Panc1 (cell line): ENCODE results near the gene RAB11FIP5. TPM values are rescaled to one million over a fixed set of nuclear protein-coding genes. Genes with fewer than 3 reads are reported as not detected.

Experiments used
- ATAC-seq: fragments of 200-7000 bp; cut with Tn5 transposase; 2 replicates; pipeline ENCODE4 v1.9.1; 2020; ENCODE audit warnings: mild to moderate bottlenecking, moderate library complexity
- BruUV-seq: library from RNA; stranded (reverse); fragments of 400-500 nt; replicated peaks from 2 replicates; lab custom pipeline; 2021; lab: Mats Ljungman, UMichigan
- CTCF ChIA-PET: fragments of 300-600 bp; sonication (Branson Sonifier 250); formaldehyde crosslinking; loops from one replicate; lab custom pipeline; 2022; ENCODE audit warnings: antibody characterized with exemption; lab: Charles Lee
- POLR2A ChIA-PET: fragments of 300-600 bp; sonication (Branson Sonifier 250); formaldehyde crosslinking; loops from one replicate; lab custom pipeline; 2022; ENCODE audit warnings: antibody characterized with exemption; lab: Charles Lee
- DNase-seq: peaks from one replicate; pipeline ENCODE4 v3.0.0-alpha.2; 2010; ENCODE audit warnings: low read depth, low spot score
- H3K27ac ChIP-seq: 2 replicates; pipeline ENCODE4 v1.5.1; 2011; ENCODE audit warnings: mild to moderate bottlenecking, low read length, inconsistent platforms
- H3K27me3 ChIP-seq: fragments of 200-500 bp; sonication (Bioruptor generic); 2 replicates; pipeline ENCODE4 v1.6.0; 2014; ENCODE audit warnings: low read length, inconsistent platforms; ENCODE audit not compliant: control insufficient read depth, insufficient read depth
- H3K36me3 ChIP-seq: fragments of 200-500 bp; sonication (Bioruptor generic); 2 replicates; pipeline ENCODE4 v1.5.1; 2014; ENCODE audit warnings: inconsistent platforms, mild to moderate bottlenecking, low read length, moderate library complexity; ENCODE audit not compliant: control insufficient read depth, insufficient read depth
- H3K4me1 ChIP-seq: 2 replicates; pipeline ENCODE4 v1.5.1; 2011; ENCODE audit warnings: inconsistent platforms, mild to moderate bottlenecking, low read length, moderate library complexity; ENCODE audit not compliant: control insufficient read depth, insufficient read depth
- H3K4me3 ChIP-seq, 2 experiments: 2 replicates each; pipeline ENCODE4 v1.5.1; 2011 to 2012; ENCODE audit warnings: low read depth in 2 of 2, low read length in 2 of 2, mild to moderate bottlenecking in 2 of 2, inconsistent platforms in 1 of 2, moderate library complexity in 1 of 2
- H3K9me3 ChIP-seq: fragments of 200-500 bp; sonication (Bioruptor generic); 2 replicates; pipeline ENCODE4 v1.5.1; 2014; ENCODE audit warnings: low read depth, mild to moderate bottlenecking, inconsistent platforms, low read length, moderate library complexity; ENCODE audit not compliant: control insufficient read depth, insufficient read depth
- CTCF ChIP-seq: fragments of 450-650 bp; IDR thresholded peaks from 2 replicates; pipeline ENCODE4 v1.5.1; 2017; ENCODE audit warnings: mild to moderate bottlenecking
- POLR2AphosphoS5 ChIP-seq: IDR thresholded peaks from 2 replicates; pipeline ENCODE4 v1.6.1; 2012; ENCODE audit warnings: mild to moderate bottlenecking, low read depth, low read length, moderate library complexity
- REST ChIP-seq, 2 experiments: IDR thresholded peaks; 2 replicates each; pipeline ENCODE4 v1.6.1; 2011 to 2012; ENCODE audit warnings: low read depth in 2 of 2, control low read depth in 1 of 2, low read length in 1 of 2, mild to moderate bottlenecking in 1 of 2, moderate library complexity in 1 of 2; ENCODE audit not compliant: insufficient read depth in 1 of 2
- SIN3A ChIP-seq: IDR thresholded peaks from 2 replicates; pipeline ENCODE4 v1.6.1; 2012; ENCODE audit warnings: low read depth, mild to moderate bottlenecking, low read length, moderate library complexity, borderline replicate concordance; ENCODE audit not compliant: insufficient read depth
- TCF7L2 ChIP-seq: IDR thresholded peaks from 2 replicates; pipeline ENCODE4 v1.6.1; 2011; ENCODE audit warnings: mild to moderate bottlenecking, low read depth, low read length, inconsistent platforms
- in situ Hi-C: cut with HindIII; loops from 2 replicates; pipeline ENCODE4 v1.10.0; 2016; ENCODE audit warnings: low sequenced_read_pairs, low pct_unique_long_range_greater_than_20kb
- intact Hi-C: fragments of 100-400 bp; cut with micrococcal nuclease; formaldehyde crosslinking; loops from one replicate; pipeline ENCODE4 v1.10.0; 2022; ENCODE audit not compliant: unreplicated experiment
- total RNA-seq: library from RNA; stranded (reverse); gene quantifications from one replicate; pipeline ENCODE4 v1.2.1, GENCODE V29; 2021; ENCODE audit not compliant: unreplicated experiment

RAB11FIP5 gene
- total RNA-seq, 1 experiment from 2014 or later: 27.3 TPM

- Histone ChIP-seq H3K4me3 (no peak overlapping the region), H3K27me3 (no peaks in the 10 kb centered on the region; the same call in 1 of the 2 replicates), H3K36me3 (no peaks in the 10 kb centered on the region), H3K4me1 (no peaks in the 10 kb centered on the region), H3K9me3 (no peaks in the 10 kb centered on the region), H3K27ac (no peak overlapping the region)
- CTCF ChIA-PET: interaction anchor here (1.5 kb wide), 1 partner anchor 71 kb away, joined by 9 read pairs; no protein-coding TSS in a partner anchor
- BruUV-seq: no TSS peak
- ATAC-seq (peak; percentile 95), DNase-seq (no peak)
- in situ Hi-C loops: no loop called here
- TF ChIP-seq REST (IDR thresholded peaks at IDR 0.05; ENCODE audit: insufficient read depth in 1 of 2, low read depth in 2 of 2, low read length in 1 of 2) (no peak), CTCF (peak; percentile 86)
- intact Hi-C loops: loop anchor here (1.0 kb wide), 1 partner anchor 71 kb away; no protein-coding TSS in a partner anchor
- POLR2A ChIA-PET: no interaction called here
Measured at GRCh38 chr2:73156539-73157124, 43.9 kb upstream of the RAB11FIP5 start.

GRCh38 chr2:73142937-73143336 is 30.2 kb upstream of the RAB11FIP5 start:
- Histone ChIP-seq H3K27ac (no peak overlapping the region), H3K4me3 (no peak overlapping the region), H3K36me3 (no peaks in the 10 kb centered on the region), H3K9me3 (no peaks in the 10 kb centered on the region), H3K27me3 (no peaks in the 10 kb centered on the region; the same call in 1 of the 2 replicates), H3K4me1 (no peaks in the 10 kb centered on the region)
- DNase-seq (no peak), ATAC-seq (no peak)
- in situ Hi-C loops: no loop called here
- intact Hi-C loops: no loop called here
- no peak for TF ChIP-seq POLR2AphosphoS5
- no peak for TF ChIP-seq CTCF
- no peak for TF ChIP-seq SIN3A
- no peak for TF ChIP-seq REST (IDR thresholded peaks at IDR 0.05; ENCODE audit: insufficient read depth in 1 of 2, low read depth in 2 of 2, low read length in 1 of 2)
- no peak for TF ChIP-seq TCF7L2
- ChIA-PET CTCF (no interaction called here), POLR2A (no interaction called here)
- BruUV-seq: no TSS peak
